Astrocyte of the spinal cord (primary cell): ENCODE data around the gene KCNQ1.

Experiments used
- DNase-seq: peaks from one replicate; pipeline ENCODE4 v3.0.0; 2011; ENCODE audit warnings: low read depth, low spot score
- H3K4me3 ChIP-seq: 2 replicates; pipeline ENCODE4 v1.5.1; 2011; ENCODE audit warnings: low read depth, mild to moderate bottlenecking, low read length, moderate library complexity
- CTCF ChIP-seq: IDR thresholded peaks from 2 replicates; pipeline ENCODE4 v1.5.1; 2012; ENCODE audit warnings: low read depth, mild to moderate bottlenecking, low read length, inconsistent platforms
- in situ Hi-C: cut with HindIII; loops from 2 replicates; pipeline ENCODE4 v1.10.0; 2017; ENCODE audit warnings: low sequenced_read_pairs

The KCNQ1 gene

GRCh38 chr11:2452321-2453012 is 7.7 kb downstream of the KCNQ1 start:
- H3K4me3 ChIP-seq = no peak overlapping the region
- no peak for TF ChIP-seq CTCF
- DNase-seq = no peak
- in situ Hi-C loops = no loop called here

- no peak for TF ChIP-seq CTCF
- no peak overlapping the region for H3K4me3 ChIP-seq
- no peak for DNase-seq
- in situ Hi-C loops = no loop called here
These were observed 8.6 kb downstream of the KCNQ1 start for GRCh38 chr11:2453436-2453835.

- no peak overlapping the region for H3K4me3 ChIP-seq
- no peak for TF ChIP-seq CTCF
- DNase-seq = no peak
- in situ Hi-C loops = no loop called here
These were observed 13.5 kb downstream of the KCNQ1 start for GRCh38 chr11:2458321-2458720.

DNA sequence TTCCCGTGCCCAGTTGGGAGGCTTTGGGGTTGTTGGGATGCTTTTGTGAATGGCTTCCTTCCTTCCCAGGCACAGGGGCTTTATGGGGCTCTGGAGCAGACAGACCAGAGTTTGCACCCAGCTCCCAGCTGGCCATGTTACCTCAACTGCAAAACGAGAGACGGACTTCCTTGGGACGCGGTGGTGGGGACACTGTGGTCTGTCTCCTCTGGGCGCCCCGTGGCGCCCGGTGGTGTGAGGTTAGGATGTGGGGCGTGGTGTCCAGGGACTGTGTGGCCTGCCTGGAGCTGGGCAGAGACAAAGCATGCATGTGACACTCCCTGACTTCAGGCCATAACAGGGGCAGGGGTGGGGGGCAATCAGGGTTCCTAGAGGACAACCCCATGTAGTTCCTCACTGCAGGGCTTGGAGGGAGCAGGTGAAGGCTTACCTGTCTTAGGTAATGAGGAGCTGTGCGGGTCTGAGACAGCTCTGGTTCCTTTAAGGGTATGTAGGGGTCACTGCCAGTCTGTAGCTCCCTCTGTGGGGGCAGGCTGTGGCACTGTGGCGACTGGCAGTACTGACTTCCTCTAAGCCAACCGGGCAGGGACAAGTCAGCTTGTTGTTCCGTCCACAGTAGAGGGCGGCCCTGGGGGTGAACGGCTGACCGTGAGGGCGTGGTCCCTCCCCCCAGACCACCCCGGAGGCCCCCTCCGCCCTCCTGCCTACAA is 14.4 kb downstream of the KCNQ1 start:
- in situ Hi-C loops = no loop called here
- TF ChIP-seq CTCF = no peak
- no peak overlapping the region for H3K4me3 ChIP-seq
- DNase-seq = no peak

DNA sequence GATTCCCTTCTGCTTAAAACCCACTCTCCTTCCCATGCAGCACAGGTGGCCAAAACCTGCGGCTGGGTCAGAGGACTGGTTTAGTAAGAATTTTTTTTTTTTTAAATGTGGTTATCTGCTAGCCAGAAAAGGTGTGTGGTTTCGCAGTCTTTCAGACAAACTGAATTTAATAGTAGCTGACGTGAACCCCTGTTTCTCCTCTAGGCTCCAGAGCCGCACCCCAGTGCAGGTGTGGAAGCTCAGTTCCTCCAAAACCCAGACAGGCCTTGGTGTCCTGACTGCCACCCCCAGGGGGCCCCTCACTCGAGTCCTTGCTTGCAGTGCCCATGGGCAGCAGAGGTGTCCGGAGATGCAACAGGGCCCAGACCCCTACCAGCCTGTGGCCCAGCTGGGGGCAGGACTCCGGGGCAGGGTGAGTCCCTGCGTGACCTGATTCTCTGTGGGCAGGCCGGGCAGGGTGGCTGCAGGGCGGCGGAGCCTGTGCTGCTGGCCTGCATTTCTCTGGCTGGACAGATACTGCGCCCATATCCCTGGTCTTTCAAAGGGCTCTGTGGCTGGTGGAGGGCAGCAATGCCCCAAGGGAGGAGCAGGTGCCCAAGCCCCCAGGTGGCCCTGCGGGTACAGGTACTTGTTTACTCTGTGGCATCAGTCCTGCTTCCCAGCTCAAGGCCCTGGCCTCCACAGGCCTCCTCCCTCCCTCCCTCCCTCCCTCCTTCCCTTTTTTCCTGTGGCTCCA is 15.2 kb downstream of the KCNQ1 start:
- in situ Hi-C loops = no loop called here
- DNase-seq = no peak
- H3K4me3 ChIP-seq = no peak overlapping the region
- TF ChIP-seq CTCF = no peak

- no peak overlapping the region for H3K4me3 ChIP-seq
- no peak for DNase-seq
- TF ChIP-seq CTCF = no peak
- in situ Hi-C loops = no loop called here
These were observed 15.9 kb downstream of the KCNQ1 start for GRCh38 chr11:2460540-2461252.
